CD4-positive, alpha-beta T cell treated with Interleukin-17A for 4 hours (primary cell): ENCODE results near the gene FSCN2.
"Not testable (repeated sequence)": the region's sequence is repeated elsewhere in the genome, so short reads cannot be mapped to it uniquely, and the experiment has no call there.

Experiments
- DNase-seq: peaks from one replicate; pipeline ENCODE4 v3.0.0-alpha.2; 2020; ENCODE audit warnings: mixed read lengths

The FSCN2 gene

GRCh38 chr17:81528651-81529436, 667 bp downstream of the FSCN2 start:
- no peak for DNase-seq

- no peak for DNase-seq
These were observed 1.2 kb downstream of the FSCN2 start for GRCh38 chr17:81529437-81529803.

- not testable (repeated sequence) for DNase-seq
These were observed 2.8 kb downstream of the FSCN2 start for GRCh38 chr17:81531013-81531412.

- not testable (repeated sequence) for DNase-seq
These were observed 3.8 kb downstream of the FSCN2 start for GRCh38 chr17:81531998-81532404.

- no peak for DNase-seq
These were observed 4.5 kb downstream of the FSCN2 start for GRCh38 chr17:81532490-81533287.

- no peak for DNase-seq
These were observed 5.4 kb downstream of the FSCN2 start for GRCh38 chr17:81533339-81534141.

- no peak for DNase-seq
These were observed 6.2 kb downstream of the FSCN2 start for GRCh38 chr17:81534157-81535006.

- DNase-seq, result no peak
These were observed 6.8 kb downstream of the FSCN2 start for GRCh38 chr17:81535007-81535328.

GRCh38 chr17:81535480-81536298, 7.5 kb downstream of the FSCN2 start:
- DNase-seq, result no peak

- DNase-seq, result no peak
These were observed 8.4 kb downstream of the FSCN2 start for GRCh38 chr17:81536299-81537290.

- DNase-seq, result peak; percentile 55
These were observed 9.2 kb downstream of the FSCN2 start for GRCh38 chr17:81537343-81537855.

- no peak for DNase-seq
These were observed 9.8 kb downstream of the FSCN2 start for GRCh38 chr17:81537856-81538555.

- DNase-seq, result no peak
These were observed 10.7 kb downstream of the FSCN2 start for GRCh38 chr17:81538651-81539570.

GRCh38 chr17:81539571-81539900, 11.4 kb downstream of the FSCN2 start:
- no peak for DNase-seq

- no peak for DNase-seq
These were observed 11.9 kb downstream of the FSCN2 start for GRCh38 chr17:81539961-81540675.

- DNase-seq, result no peak
These were observed 12.5 kb downstream of the FSCN2 start for GRCh38 chr17:81540676-81541027.

GRCh38 chr17:81541123-81541522, 12.9 kb downstream of the FSCN2 start:
- DNase-seq, result no peak
